Measurements from ENCODE around the gene MAMLD1. TPM values are rescaled to one million over a fixed set of nuclear protein-coding genes. Genes with fewer than 3 reads are reported as not detected.

MAMLD1 gene
- total RNA-seq, 1 donor from 2014 or later = 1.8 TPM

DNA sequence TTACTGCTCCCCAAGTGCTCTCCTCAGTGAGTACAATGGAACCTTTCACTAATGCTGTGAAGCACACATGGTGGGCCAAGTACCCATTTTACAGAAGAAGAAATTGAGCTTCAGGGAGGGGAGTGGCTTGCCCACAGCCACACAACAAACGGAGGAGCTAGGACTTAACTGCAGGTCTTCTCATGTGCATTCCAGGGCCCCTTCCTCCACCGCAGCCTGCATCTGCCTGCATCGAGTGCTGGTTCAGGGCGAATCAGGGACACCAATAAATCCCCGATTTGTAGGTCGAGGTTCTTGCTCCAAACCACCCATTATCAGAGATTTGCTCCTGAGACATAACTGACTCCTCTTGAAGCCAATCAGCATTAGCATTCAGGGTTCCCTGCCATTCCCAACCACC is 100.9 kb downstream of the MAMLD1 start:
- H3K9me3 ChIP-seq (replicated peaks) = no peaks in the 10 kb centered on the region
- H3K4me3 ChIP-seq = no peak overlapping the region
- H3K4me1 ChIP-seq = no peaks in the 10 kb centered on the region
- no peak for DNase-seq
- TF ChIP-seq, protein P1, sequence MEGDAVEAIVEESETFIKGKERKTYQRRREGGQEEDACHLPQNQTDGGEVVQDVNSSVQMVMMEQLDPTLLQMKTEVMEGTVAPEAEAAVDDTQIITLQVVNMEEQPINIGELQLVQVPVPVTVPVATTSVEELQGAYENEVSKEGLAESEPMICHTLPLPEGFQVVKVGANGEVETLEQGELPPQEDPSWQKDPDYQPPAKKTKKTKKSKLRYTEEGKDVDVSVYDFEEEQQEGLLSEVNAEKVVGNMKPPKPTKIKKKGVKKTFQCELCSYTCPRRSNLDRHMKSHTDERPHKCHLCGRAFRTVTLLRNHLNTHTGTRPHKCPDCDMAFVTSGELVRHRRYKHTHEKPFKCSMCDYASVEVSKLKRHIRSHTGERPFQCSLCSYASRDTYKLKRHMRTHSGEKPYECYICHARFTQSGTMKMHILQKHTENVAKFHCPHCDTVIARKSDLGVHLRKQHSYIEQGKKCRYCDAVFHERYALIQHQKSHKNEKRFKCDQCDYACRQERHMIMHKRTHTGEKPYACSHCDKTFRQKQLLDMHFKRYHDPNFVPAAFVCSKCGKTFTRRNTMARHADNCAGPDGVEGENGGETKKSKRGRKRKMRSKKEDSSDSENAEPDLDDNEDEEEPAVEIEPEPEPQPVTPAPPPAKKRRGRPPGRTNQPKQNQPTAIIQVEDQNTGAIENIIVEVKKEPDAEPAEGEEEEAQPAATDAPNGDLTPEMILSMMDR (IDR thresholded peaks at IDR 0.05; ENCODE audit: borderline replicate concordance) = no peak
- no peak overlapping the region for H3K27ac ChIP-seq (replicated peaks)
- no peaks in the 10 kb centered on the region for H3K36me3 ChIP-seq
- intact Hi-C loops (cut with micrococcal nuclease) = no loop called here
- no peaks in the 10 kb centered on the region for H3K27me3 ChIP-seq (ENCODE audit: low read depth)

- DNase-seq = no peak
- H3K4me1 ChIP-seq = no peaks in the 10 kb centered on the region
- H3K4me3 ChIP-seq = no peak overlapping the region
- H3K27ac ChIP-seq (replicated peaks) = no peak overlapping the region
- no peaks in the 10 kb centered on the region for H3K9me3 ChIP-seq (replicated peaks)
- no peaks in the 10 kb centered on the region for H3K27me3 ChIP-seq (ENCODE audit: low read depth)
- no peaks in the 10 kb centered on the region for H3K36me3 ChIP-seq
- TF ChIP-seq, protein P1 (IDR thresholded peaks at IDR 0.05; ENCODE audit: borderline replicate concordance) = no peak
- intact Hi-C loops (cut with micrococcal nuclease) = no loop called here
Observed at GRCh38 chrX:150465326-150465725, 102.2 kb downstream of the MAMLD1 start.

DNA sequence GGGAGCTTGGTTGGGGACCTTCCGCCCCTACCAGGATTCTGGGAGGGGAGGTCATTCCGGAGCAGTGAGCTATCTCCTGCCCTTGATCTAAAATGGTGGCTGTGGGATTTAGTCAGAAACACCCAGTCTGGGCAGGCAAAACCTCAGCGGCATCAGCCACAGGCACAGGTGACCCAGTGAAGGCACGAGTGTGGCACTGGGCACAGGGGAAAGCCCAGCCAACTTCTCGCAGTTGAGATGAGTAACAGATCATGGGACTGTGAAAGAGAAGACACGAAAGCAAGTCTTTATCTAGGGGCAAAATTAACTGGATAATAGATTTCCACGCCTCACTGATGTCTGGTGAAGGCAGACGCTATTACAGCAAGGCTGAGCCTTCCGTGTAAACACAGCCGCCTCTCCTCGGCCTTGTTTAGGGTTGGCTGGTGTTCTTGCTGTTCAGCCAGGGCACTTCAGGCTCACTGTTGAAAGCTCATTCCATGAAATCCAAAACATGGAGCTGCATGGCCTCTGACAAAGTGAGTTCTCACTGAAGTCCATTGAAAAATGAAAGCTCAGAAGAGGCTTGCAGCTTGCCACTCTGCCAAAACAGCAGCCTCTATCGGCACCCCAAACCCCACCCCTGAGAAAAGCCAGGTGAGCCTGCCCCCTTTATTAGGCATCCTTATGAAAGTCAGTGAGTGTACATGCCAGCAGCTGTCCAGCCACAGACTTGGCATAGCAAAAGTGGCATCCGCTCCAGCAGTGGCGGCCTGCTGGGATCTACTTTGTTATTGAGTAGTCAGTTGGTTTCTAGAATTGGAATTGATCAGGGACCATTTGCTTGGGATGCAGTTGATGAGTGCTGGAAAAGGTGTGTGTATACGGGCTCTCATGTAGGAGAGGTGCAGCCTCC is 103.0 kb downstream of the MAMLD1 start:
- Histone ChIP-seq H3K9me3 (replicated peaks) (no peaks in the 10 kb centered on the region), H3K4me3 (no peak overlapping the region), H3K4me1 (no peaks in the 10 kb centered on the region), H3K27ac (replicated peaks) (no peak overlapping the region), H3K27me3 (ENCODE audit: low read depth) (no peaks in the 10 kb centered on the region), H3K36me3 (no peaks in the 10 kb centered on the region)
- intact Hi-C loops (cut with micrococcal nuclease) = no loop called here
- DNase-seq = no peak
- TF ChIP-seq, protein P1 (IDR thresholded peaks at IDR 0.05; ENCODE audit: borderline replicate concordance) = no peak

- Histone ChIP-seq H3K27me3 (ENCODE audit: low read depth) (no peaks in the 10 kb centered on the region), H3K4me1 (no peaks in the 10 kb centered on the region), H3K4me3 (no peak overlapping the region), H3K27ac (replicated peaks) (no peak overlapping the region), H3K36me3 (no peaks in the 10 kb centered on the region), H3K9me3 (replicated peaks) (no peaks in the 10 kb centered on the region)
- TF ChIP-seq, protein P1 (IDR thresholded peaks at IDR 0.05; ENCODE audit: borderline replicate concordance) = no peak
- no peak for DNase-seq
- intact Hi-C loops (cut with micrococcal nuclease) = no loop called here
Observed at GRCh38 chrX:150472306-150472705, 109.2 kb downstream of the MAMLD1 start.

- H3K36me3 ChIP-seq = no peaks in the 10 kb centered on the region
- H3K27ac ChIP-seq (replicated peaks) = no peak overlapping the region
- no peak overlapping the region for H3K4me3 ChIP-seq
- H3K9me3 ChIP-seq (replicated peaks) = no peaks in the 10 kb centered on the region
- TF ChIP-seq, protein P1 (IDR thresholded peaks at IDR 0.05; ENCODE audit: borderline replicate concordance) = no peak
- DNase-seq = no peak
- no peaks in the 10 kb centered on the region for H3K4me1 ChIP-seq
- no peaks in the 10 kb centered on the region for H3K27me3 ChIP-seq (ENCODE audit: low read depth)
- intact Hi-C loops (cut with micrococcal nuclease) = no loop called here
Observed at GRCh38 chrX:150473371-150473770, 110.3 kb downstream of the MAMLD1 start.

Measured in left ventricle myocardium inferior (tissue), 1 donor.